ENCODE measurements around the gene MXD3.

- no peak for TF ChIP-seq KLF9 (tag by site-specific recombination; IDR thresholded peaks at IDR 0.05; ENCODE audit: low read depth)
- TF ChIP-seq ZSCAN30 (tag by site-specific recombination; IDR thresholded peaks at IDR 0.05), result no peak
- TF ChIP-seq, protein P1, sequence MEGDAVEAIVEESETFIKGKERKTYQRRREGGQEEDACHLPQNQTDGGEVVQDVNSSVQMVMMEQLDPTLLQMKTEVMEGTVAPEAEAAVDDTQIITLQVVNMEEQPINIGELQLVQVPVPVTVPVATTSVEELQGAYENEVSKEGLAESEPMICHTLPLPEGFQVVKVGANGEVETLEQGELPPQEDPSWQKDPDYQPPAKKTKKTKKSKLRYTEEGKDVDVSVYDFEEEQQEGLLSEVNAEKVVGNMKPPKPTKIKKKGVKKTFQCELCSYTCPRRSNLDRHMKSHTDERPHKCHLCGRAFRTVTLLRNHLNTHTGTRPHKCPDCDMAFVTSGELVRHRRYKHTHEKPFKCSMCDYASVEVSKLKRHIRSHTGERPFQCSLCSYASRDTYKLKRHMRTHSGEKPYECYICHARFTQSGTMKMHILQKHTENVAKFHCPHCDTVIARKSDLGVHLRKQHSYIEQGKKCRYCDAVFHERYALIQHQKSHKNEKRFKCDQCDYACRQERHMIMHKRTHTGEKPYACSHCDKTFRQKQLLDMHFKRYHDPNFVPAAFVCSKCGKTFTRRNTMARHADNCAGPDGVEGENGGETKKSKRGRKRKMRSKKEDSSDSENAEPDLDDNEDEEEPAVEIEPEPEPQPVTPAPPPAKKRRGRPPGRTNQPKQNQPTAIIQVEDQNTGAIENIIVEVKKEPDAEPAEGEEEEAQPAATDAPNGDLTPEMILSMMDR (tag by site-specific recombination; IDR thresholded peaks at IDR 0.05), result peak; percentile 56
- TF ChIP-seq, protein P2, sequence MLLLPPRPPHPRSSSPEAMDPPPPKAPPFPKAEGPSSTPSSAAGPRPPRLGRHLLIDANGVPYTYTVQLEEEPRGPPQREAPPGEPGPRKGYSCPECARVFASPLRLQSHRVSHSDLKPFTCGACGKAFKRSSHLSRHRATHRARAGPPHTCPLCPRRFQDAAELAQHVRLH (tag by site-specific recombination; IDR thresholded peaks at IDR 0.05), result no peak
- TF ChIP-seq ZNF548 (tag by site-specific recombination; IDR thresholded peaks at IDR 0.05), result no peak
- TF ChIP-seq ZNF530 (tag by site-specific recombination; IDR thresholded peaks at IDR 0.05; ENCODE audit: low read depth), result no peak
- TF ChIP-seq, protein P3, sequence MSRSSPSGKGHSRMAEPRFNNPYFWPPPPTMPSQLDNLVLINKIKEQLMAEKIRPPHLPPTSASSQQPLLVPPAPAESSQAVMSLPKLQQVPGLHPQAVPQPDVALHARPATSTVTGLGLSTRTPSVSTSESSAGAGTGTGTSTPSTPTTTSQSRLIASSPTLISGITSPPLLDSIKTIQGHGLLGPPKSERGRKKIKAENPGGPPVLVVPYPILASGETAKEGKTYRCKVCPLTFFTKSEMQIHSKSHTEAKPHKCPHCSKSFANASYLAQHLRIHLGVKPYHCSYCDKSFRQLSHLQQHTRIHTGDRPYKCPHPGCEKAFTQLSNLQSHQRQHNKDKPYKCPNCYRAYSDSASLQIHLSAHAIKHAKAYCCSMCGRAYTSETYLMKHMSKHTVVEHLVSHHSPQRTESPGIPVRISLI (tag by site-specific recombination; IDR thresholded peaks at IDR 0.05), result no peak
- TF ChIP-seq ZNF791 (tag by site-specific recombination; IDR thresholded peaks at IDR 0.05), result no peak
- TF ChIP-seq PBX3 (CRISPR knock-in tag; IDR thresholded peaks at IDR 0.05), result no peak
- TF ChIP-seq, protein P4, sequence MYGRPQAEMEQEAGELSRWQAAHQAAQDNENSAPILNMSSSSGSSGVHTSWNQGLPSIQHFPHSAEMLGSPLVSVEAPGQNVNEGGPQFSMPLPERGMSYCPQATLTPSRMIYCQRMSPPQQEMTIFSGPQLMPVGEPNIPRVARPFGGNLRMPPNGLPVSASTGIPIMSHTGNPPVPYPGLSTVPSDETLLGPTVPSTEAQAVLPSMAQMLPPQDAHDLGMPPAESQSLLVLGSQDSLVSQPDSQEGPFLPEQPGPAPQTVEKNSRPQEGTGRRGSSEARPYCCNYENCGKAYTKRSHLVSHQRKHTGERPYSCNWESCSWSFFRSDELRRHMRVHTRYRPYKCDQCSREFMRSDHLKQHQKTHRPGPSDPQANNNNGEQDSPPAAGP (tag by site-specific recombination; IDR thresholded peaks at IDR 0.05), result no peak; the same call in 1 of the 2 replicates
- no peak for TF ChIP-seq ZNF510 (tag by site-specific recombination; IDR thresholded peaks at IDR 0.05; ENCODE audit: insufficient replicate concordance)
- no peak for TF ChIP-seq ZBTB49 (tag by site-specific recombination; IDR thresholded peaks at IDR 0.05; ENCODE audit: low read depth)
- 0 out of 2 replicates have a peak, but pooled peaks have one; percentile 14 for TF ChIP-seq ZBTB8A (tag by site-specific recombination; IDR thresholded peaks at IDR 0.05)
- no peak for TF ChIP-seq ZBTB10 (tag by site-specific recombination; IDR thresholded peaks at IDR 0.05)
Observed at GRCh38 chr5:177300236-177300880, 11.3 kb downstream of the MXD3 start.
